ENCODE measurements around the gene CLEC4F. TPM values are rescaled to one million over a fixed set of nuclear protein-coding genes. Genes with fewer than 3 reads are reported as not detected.

CLEC4F gene
- total RNA-seq, 2 donors from 2014 or later, result 0.16 TPM; not detected in 1

DNA sequence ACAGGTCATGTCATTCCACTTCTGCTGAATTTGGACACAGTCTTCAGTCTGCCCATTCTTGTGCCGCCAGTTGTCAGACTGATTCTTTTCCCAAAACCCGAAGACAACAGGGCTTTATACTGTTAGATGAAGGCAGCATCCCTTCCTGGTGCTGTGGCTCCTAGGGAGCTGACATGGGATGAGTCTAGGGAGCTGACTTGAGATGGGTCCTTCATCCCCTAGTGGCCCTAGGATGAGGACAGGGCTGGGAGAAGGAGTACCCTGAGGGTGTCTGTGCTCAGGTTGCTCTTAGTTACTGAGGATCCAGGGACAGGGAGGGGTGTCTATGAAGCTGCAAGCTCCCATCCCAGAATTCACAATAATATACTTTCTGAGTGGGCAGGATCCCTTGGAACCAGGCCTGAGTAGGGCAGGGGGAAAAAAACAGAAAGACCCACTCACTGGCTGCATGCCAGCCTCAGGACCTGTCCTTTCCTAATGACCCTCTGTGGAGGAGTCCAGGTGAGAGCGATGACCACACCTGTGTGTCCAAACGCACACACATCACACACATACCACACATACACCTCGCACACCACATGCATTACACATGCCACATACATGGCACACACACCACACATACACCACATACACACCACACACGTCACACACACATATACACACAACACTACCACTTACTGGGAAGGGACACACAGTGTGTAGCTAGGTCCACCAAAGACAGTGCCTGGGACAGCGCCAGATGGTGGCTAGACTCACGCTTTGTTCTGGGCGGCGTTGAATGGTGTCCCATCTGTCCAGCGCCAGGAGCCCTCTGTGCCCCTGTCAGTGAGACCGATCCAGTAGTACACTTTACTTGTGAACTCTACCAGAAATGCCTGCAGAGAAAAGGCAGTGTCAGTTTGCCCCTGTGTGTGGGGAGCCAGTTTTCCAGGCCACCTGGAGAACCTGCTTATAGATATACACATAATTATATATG lies 11.1 kb downstream of the CLEC4F start:
- Histone ChIP-seq H3K27me3 (no peaks in the 10 kb centered on the region), H3K27ac (no peak overlapping the region), H3K9me3 (no peaks in the 10 kb centered on the region), H3K4me1 (no peaks in the 10 kb centered on the region), H3K4me3 (no peak overlapping the region), H3K36me3 (no peaks in the 10 kb centered on the region)
- DNase-seq (ENCODE audit: low spot score), result no peak
- TF ChIP-seq, protein P1, sequence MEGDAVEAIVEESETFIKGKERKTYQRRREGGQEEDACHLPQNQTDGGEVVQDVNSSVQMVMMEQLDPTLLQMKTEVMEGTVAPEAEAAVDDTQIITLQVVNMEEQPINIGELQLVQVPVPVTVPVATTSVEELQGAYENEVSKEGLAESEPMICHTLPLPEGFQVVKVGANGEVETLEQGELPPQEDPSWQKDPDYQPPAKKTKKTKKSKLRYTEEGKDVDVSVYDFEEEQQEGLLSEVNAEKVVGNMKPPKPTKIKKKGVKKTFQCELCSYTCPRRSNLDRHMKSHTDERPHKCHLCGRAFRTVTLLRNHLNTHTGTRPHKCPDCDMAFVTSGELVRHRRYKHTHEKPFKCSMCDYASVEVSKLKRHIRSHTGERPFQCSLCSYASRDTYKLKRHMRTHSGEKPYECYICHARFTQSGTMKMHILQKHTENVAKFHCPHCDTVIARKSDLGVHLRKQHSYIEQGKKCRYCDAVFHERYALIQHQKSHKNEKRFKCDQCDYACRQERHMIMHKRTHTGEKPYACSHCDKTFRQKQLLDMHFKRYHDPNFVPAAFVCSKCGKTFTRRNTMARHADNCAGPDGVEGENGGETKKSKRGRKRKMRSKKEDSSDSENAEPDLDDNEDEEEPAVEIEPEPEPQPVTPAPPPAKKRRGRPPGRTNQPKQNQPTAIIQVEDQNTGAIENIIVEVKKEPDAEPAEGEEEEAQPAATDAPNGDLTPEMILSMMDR (IDR thresholded peaks at IDR 0.05), result no peak

DNA sequence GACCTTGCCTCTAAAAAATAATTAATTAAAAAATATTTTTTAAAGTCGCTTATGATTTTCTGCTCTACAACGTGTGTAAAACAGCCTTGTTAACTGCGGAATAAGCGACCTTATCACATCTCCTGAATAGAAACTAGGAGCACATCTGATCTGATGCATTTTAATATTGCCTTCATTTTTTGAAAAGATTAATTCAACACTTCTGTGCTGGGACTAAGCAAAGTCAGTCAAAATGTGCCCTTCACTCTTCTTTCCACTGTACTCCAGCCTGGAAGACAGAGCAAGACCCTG lies 12.6 kb downstream of the CLEC4F start:
- Histone ChIP-seq H3K4me3 (no peak overlapping the region), H3K4me1 (no peaks in the 10 kb centered on the region), H3K27me3 (no peaks in the 10 kb centered on the region), H3K9me3 (no peaks in the 10 kb centered on the region), H3K36me3 (no peaks in the 10 kb centered on the region), H3K27ac (no peak overlapping the region)
- TF ChIP-seq, protein P1 (IDR thresholded peaks at IDR 0.05), result no peak
- DNase-seq (ENCODE audit: low spot score), result no peak

- no peaks in the 10 kb centered on the region for H3K4me1 ChIP-seq
- TF ChIP-seq, protein P1 (IDR thresholded peaks at IDR 0.05), result no peak
- H3K27me3 ChIP-seq, result no peaks in the 10 kb centered on the region
- H3K27ac ChIP-seq, result no peak overlapping the region
- no peaks in the 10 kb centered on the region for H3K9me3 ChIP-seq
- no peak for DNase-seq (ENCODE audit: low spot score)
- H3K36me3 ChIP-seq, result no peaks in the 10 kb centered on the region
- no peak overlapping the region for H3K4me3 ChIP-seq
Observed at GRCh38 chr2:70807102-70807827, 13.1 kb downstream of the CLEC4F start.

GRCh38 chr2:70806620-70807019 lies 13.8 kb downstream of the CLEC4F start:
- TF ChIP-seq, protein P1 (IDR thresholded peaks at IDR 0.05), result no peak
- no peak overlapping the region for H3K4me3 ChIP-seq
- H3K27ac ChIP-seq, result no peak overlapping the region

DNA sequence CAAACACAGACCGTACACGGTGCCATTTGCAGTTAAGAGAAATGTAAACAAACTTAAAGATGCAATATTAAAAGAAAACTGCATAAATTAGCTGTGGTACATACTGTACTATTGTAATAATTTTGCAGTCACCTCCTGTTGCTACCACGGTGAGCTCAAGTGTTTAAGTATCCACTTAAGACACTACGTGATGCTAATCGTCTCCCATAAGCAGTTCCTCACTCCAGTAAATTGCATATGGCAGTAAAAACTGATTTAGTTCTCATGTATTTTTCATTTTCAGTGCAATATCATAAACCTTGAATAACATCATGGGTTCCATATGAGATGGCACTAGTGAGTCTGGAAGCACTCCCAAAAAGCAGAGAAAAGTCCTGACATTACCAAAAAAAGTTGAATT lies 14.4 kb downstream of the CLEC4F start:
- DNase-seq (ENCODE audit: low spot score), result no peak
- H3K36me3 ChIP-seq, result no peaks in the 10 kb centered on the region
- no peaks in the 10 kb centered on the region for H3K4me1 ChIP-seq
- H3K27me3 ChIP-seq, result no peaks in the 10 kb centered on the region
- H3K4me3 ChIP-seq, result no peak overlapping the region
- TF ChIP-seq, protein P1 (IDR thresholded peaks at IDR 0.05), result no peak
- H3K9me3 ChIP-seq, result no peaks in the 10 kb centered on the region
- H3K27ac ChIP-seq, result no peak overlapping the region

More at GRCh38 chr2:70806620-70807019, 13.8 kb downstream of the CLEC4F start:
- no peaks in the 10 kb centered on the region for H3K4me1 ChIP-seq
- H3K9me3 ChIP-seq, result no peaks in the 10 kb centered on the region
- H3K27me3 ChIP-seq, result no peaks in the 10 kb centered on the region
- DNase-seq (ENCODE audit: low spot score), result no peak
- H3K36me3 ChIP-seq, result no peaks in the 10 kb centered on the region

All from right atrium auricular region (tissue), 2 donors.